Keratinocyte (primary cell): ENCODE results near the gene NSUN3.

Experiments
- EZH2 ChIP-seq: IDR thresholded peaks from one replicate; pipeline ENCODE4 v1.6.1; 2012; ENCODE audit warnings: inconsistent platforms, mild to moderate bottlenecking, low read length, moderate library complexity
- TF ChIP-seq, protein P1 (sequence below), 3 experiments: IDR thresholded peaks in 1 of 3; conservative IDR thresholded peaks in 1 of 3; optimal IDR thresholded peaks in 1 of 3; 2 replicates in 2 of 3; 3 replicates in 1 of 3; pipeline versions ENCODE3 to v1.5.1; 2011; ENCODE audit warnings: low read length in 3 of 3, mild to moderate bottlenecking in 3 of 3, moderate library complexity in 2 of 3, control low read depth in 1 of 3, inconsistent platforms in 1 of 3; ENCODE audit not compliant: insufficient read depth in 2 of 3; ENCODE audit errors: extremely low read depth in 1 of 3

DNA sequence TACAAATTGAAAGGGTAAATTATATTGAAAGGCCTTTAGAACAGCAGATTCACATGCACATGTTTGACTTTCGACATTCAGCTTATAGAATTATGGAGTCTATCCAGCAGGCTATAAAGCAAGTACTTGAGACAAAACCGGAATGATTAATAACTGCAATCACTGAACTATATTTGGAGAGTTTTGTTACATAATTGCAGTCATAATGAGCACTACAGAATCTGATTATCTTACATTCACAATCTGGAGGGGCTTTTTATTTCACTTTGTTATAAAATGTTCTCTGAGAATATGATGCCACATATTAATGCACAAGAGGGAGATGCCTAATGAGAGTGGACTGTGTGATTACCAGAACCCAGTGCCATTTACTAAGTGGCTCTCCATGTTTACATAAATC, 64.3 kb downstream of the NSUN3 start:
- no peak for TF ChIP-seq EZH2
- TF ChIP-seq, protein P1, sequence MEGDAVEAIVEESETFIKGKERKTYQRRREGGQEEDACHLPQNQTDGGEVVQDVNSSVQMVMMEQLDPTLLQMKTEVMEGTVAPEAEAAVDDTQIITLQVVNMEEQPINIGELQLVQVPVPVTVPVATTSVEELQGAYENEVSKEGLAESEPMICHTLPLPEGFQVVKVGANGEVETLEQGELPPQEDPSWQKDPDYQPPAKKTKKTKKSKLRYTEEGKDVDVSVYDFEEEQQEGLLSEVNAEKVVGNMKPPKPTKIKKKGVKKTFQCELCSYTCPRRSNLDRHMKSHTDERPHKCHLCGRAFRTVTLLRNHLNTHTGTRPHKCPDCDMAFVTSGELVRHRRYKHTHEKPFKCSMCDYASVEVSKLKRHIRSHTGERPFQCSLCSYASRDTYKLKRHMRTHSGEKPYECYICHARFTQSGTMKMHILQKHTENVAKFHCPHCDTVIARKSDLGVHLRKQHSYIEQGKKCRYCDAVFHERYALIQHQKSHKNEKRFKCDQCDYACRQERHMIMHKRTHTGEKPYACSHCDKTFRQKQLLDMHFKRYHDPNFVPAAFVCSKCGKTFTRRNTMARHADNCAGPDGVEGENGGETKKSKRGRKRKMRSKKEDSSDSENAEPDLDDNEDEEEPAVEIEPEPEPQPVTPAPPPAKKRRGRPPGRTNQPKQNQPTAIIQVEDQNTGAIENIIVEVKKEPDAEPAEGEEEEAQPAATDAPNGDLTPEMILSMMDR (optimal IDR thresholded peaks at IDR 0.05 in 1 of 3, IDR thresholded peaks at IDR 0.05 in 1 of 3, conservative IDR thresholded peaks at IDR 0.05 in 1 of 3; ENCODE audit: extremely low read depth in 1 of 3, insufficient read depth in 2 of 3, low read length in 3 of 3) = no peak
